GM19193 (cell line): ENCODE data around the gene ATXN1.

ENCODE experiments used
- POLR2A ChIP-seq: IDR thresholded peaks from 4 replicates; pipeline ENCODE4 v1.6.1; 2011; ENCODE audit not compliant: insufficient read depth, insufficient read length; ENCODE audit errors: extremely low read depth

Gene ATXN1

DNA sequence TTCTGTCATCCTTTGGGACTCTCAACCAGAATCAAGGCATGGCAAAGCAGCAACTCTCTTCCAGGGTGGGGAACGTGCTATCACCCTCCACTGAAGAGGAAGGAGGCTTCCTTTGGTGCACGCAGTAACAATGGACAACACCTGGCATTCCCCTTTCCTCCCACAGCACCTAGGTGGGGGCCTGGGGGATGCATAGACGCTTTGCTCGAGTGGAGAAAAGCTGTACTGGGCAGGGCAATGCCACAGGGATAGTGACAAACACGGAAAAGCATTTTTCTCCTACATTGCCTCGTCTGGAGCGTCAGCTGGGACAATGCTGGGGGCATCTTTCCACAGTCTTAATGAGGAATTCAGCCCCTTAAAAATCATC, 439.9 kb downstream of the ATXN1 start:
- no peak for TF ChIP-seq POLR2A

DNA sequence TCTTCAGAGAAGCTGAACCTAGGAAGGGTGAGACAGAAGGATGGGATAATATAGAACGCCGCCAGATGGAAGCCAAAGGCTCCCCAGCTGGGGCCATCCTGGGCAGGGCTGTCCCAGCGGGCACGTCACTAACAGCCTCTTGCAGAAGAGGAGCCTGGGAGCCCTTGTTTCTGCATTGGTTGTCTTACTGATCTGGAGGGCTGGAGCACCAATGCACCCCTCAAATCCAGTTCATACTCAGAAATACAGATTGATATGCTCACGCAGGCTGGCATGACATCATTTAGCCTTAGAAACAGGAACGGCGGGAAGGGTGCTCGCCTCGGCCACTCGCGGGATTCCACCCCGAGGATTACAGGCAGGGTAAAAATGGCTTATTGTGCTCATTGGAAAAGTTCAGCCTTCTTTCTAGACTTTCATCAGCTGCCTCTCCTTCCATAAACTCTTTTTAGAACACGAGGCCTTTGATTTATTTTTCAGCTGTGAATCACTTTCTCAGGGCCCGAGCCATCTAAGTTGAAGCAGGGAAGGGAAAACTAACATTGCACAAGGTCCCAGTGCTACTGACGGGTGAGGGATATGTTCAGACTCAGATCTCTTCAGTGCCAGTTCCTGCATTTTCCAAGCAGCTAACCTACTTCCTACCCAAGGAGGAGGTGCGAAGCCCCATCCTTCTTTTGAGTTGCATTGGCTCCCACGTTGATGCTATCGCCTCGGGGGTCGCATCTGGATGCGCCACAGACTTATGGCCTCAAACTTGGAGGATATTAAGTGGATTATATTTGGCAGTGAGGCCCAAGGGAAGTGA, 440.5 kb downstream of the ATXN1 start:
- TF ChIP-seq POLR2A = no peak

DNA sequence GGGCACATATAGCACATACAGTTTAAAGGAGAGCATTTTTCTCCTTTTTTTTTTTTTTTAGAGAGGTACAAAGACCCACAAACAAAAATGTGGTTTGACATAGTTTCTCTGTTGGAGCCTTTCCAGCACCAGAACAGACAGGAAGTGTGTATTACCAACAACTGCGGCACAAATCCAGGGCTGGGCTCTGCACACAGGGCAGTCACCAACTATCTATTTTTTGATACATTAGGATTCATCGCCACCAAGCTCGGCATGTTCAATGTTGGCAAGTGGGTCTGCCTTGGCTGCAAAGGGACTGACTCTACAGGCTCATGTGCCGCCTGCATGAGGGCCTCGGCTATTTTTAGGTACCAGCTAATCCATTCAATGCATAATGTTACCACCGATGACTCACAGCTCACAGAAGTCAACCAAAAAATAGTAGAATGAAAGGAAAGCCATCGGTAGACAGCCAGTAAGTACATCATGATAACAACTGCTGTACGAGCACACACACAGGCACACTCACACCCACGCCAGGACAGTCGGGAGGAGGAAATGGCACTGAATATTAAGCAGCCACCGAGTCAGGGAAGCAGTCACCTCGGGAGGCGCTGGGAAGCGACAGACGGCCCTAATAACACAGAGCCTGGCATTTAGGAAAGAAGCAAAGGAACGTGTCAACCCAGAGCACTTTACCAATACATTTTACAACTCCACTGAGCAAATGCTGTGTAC, 441.3 kb downstream of the ATXN1 start:
- no peak for TF ChIP-seq POLR2A

DNA sequence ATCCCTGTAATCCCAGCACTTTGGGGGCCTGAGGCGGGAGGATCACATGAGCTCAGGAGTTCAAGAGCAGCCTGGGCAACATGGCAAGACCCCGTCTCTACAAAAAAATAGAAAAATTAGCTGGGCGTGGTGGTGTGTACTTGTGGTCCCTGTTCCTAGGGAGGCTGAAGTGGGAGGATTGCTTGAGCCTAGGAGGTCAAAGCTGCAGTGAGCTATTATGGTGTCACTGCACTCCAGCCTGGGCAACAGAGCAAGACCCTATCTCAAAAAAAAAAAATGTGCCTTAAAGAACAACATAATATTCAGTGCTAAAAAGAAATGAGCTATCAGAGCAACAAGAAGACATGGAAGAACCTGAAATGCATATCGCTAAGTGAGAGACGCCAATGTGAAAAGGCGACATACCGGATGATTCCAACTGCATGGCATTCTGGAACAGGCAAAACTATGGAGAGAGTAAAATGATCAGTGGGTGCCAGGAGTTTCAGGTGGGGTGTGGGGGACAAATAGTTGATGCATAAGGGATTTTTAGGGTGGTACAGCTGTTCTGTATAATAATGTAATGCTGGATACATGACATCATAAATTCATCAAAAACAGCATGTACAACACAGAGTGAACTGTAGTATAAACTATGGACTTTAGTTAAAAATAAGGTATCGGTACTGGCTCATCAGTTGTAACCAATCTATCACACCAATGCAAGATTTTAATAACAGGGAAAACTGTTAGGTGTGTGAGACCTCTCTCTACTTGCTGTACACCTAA, 442.1 kb downstream of the ATXN1 start:
- no peak for TF ChIP-seq POLR2A

DNA sequence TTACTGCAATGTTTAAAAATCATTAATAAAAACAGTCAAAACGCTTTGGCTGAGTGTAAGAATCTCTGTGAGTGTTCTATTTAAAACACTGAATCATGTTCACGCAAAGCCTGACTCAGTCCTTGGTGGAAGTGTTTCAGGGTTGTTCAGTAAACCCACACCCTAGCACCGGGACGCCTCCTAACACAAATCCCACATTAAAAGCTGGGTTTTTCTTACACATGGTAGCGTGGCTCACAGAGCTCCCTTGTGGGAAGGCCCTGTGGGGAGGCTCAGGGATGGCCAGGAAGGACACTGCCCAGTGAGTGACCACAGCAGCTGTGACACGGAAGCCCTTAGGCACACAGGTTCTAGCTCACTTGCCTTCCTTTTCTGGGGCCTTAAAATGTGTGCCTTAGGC, 442.7 kb downstream of the ATXN1 start:
- no peak for TF ChIP-seq POLR2A

DNA sequence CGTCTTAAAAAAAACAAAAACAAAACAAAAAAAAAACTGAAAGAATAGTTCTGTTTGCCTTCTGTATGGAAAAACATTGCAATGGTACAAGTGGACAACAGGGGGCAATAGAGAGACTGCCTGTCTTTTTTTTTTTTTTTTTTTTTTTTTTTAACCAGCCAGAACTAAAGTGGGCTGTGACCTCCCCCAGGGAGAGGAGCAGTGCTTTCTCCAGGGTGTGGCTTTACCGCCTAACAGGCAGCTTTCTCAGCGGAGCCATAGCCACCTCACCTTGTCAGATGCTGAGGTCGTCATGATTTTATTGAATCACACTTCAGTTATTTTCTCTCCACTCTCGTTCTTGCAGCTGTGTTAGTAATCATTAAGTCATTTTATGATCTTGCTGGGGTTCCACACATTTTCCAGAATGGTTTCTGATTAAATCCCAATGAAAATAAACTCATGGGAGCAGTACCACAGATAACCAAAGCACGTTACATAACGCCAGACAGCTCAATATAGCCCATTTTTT, 444.5 kb downstream of the ATXN1 start:
- no peak for TF ChIP-seq POLR2A

DNA sequence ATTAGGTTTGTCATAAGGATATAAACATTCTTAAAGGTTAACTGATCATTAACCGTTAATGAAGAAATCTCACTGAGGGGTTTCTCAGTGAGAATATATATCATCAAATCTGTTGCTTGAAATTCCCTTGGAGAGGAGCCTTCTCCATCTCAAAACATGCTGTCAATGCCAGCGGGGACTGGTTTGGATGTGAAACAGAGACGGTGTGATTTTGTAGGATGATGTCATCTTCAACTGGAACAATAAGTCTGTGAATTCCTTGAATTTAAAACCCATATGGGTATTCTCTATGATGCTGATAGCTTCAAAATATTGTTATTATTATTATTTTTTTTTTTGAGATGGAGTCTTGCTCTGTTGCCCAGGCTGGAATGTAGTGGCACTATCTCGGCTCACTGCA, 447.0 kb downstream of the ATXN1 start:
- no peak for TF ChIP-seq POLR2A

DNA sequence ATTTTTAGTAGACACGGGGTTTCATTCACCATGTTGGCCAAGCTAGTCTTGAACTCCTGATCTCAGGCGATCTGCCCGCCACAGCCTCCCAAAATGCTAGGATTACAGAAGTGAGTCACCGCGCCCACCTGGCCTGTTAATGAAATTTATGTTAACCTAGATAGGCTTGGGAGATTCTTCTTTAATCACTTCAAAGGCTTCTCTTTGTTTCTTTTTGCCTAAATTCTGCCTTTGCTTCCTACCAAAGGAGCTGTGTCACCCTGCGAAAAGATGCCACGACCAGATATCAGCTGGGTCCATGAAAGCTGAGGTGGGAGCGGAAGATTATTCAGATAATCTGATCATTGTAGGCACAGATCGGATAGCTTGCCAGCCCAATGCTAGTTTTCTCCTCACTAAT, 447.5 kb downstream of the ATXN1 start:
- TF ChIP-seq POLR2A = no peak

DNA sequence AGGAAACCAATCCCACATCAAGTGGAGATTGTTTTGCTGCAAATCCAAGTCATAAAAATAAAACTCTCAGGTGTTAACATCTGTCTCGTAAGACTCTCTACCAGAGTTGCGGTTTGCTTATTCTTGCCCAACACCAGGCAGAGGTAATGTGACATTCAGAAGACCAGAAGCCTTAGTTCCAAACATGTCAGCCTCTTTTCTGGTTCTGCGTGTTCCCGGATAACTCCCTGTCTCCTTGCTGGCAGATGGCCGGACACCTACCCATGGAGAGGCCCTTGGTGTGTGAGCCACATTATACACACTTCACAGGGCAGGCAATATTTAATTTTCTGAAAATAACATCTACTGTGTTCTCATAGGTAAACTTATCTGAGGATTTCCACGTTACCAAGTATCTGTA, 449.5 kb downstream of the ATXN1 start:
- no peak for TF ChIP-seq POLR2A

DNA sequence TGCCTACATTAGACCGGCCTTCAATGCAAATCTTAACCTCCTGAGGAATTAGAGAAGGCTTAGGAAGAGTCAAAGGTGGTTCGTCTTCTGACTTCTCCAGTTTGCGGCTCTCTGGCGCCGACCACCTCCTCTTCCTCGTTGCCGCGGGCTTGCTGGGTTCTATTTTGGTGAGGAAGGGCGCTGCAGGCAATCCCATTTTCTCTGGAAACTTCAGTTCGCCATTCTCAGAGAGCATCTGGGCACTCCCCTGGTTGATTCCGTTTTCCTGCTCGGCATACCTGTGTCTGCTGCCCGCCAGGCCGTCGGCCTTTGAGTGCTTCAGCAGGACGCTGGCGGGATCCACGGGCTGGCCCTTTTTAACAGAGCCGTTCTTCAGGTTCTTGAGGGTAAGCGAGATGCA, 454.9 kb downstream of the ATXN1 start:
- no peak for TF ChIP-seq POLR2A

DNA sequence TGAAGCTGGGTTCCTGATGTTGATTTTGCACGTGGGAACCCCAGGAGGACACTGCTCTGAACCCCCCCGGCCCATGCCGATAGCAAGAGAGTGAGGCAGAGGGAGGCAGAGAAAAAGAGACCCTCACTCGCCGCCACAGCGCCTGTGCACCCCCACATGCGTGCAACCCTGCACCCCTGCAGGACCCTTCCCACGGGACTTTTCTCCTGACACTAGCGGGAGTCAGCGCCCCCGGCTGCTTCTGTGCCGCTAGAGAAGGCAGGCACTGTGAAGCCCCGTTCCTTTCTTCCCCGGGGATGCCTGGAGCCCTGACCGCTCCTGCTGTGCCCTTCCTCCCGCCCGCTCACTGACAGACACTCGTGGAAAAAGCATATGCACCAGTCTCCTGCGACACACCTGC, 455.5 kb downstream of the ATXN1 start:
- TF ChIP-seq POLR2A = no peak

DNA sequence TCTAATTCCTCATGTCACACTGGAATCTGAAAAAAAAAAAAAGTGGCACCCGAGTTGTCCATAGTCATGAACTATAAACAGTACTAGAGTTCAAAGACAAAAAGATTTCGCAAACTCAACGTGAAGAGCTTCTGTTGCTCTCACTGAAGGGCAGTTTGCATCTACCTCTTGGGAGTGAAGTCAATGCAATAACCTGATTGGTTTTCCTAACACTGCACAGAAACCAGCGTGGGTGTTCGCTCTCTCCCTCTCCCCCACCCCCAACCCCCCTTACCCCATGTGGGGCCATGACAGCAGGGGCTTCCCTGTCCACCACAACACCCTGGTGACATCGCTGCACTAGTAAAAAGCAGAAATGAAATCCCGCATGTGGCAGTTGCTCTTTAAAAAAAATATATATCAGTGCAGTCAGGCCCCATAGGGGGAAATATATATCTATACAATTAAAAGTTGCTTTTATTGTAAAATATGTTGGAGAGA, 456.0 kb downstream of the ATXN1 start:
- no peak for TF ChIP-seq POLR2A

DNA sequence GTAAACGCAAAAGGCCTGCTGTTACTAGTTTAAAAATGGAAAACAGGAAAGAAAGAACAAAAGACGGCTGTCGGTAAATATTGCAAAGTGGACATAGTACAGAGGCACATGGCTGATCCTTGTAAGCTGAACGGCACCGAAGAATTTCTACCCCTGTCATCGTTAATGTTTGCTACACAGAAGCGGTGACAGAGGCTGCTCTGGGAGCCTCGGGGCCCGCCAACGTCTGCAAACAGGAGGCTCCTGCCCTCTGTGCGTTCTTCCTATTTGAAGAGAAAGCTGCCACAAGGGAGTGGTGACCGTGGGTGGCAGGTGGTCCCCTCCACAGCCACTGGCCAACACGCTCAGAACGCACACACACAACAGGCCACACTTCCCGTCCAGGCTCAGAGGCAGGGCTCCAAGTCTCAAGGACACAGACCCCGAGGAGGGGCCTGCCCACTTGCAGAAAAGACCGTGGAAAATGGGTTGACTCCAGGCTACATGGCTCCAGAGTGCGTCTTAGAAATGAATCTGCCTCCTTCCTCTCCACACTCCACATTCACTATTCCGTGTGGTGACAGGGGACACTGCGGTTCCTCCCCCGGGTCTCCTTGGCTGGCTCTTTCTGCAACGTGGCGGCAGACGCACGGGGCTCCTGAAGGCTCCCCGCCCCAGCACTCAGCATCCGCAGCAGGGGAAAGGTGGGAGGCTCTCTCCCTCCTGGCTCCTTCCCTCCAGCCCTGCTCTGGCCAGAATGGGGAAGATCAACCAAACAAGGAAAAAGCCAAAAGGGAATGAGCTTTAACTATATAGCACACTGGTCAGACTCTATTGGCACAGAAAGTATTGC, 458.3 kb downstream of the ATXN1 start:
- TF ChIP-seq POLR2A = no peak

DNA sequence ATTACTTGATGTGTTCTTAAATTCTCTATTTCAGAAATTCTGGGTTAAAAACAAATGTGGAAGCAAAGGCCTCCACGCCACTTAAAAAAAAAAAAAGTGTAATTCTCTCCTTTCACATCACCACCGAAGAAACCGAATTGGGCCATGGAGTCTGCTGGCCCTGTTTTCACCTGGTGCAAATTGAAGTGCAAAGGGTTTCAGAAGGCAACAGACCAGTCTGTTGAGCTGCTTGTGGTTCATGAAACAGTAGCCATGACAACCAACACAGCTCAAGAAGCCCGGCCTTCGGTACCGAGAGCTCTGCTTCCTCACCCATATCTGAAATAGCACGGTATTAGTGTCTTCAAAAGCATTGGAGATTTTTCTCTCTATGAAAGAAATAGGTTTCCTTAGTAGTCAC, 459.7 kb downstream of the ATXN1 start:
- TF ChIP-seq POLR2A = no peak
